GM10266 (cell line): Measurements from ENCODE around the gene CLDN6.

Experiments used
- DNase-seq: peaks from one replicate; pipeline ENCODE4 v3.0.0; 2012; ENCODE audit errors: extremely low spot score
- TF ChIP-seq, protein P1 (sequence below): IDR thresholded peaks from 2 replicates; pipeline ENCODE4 v1.5.1; 2012; ENCODE audit warnings: mild to moderate bottlenecking, low read depth; ENCODE audit not compliant: control insufficient read depth, insufficient read depth; ENCODE audit errors: missing control alignments

Gene CLDN6

DNA sequence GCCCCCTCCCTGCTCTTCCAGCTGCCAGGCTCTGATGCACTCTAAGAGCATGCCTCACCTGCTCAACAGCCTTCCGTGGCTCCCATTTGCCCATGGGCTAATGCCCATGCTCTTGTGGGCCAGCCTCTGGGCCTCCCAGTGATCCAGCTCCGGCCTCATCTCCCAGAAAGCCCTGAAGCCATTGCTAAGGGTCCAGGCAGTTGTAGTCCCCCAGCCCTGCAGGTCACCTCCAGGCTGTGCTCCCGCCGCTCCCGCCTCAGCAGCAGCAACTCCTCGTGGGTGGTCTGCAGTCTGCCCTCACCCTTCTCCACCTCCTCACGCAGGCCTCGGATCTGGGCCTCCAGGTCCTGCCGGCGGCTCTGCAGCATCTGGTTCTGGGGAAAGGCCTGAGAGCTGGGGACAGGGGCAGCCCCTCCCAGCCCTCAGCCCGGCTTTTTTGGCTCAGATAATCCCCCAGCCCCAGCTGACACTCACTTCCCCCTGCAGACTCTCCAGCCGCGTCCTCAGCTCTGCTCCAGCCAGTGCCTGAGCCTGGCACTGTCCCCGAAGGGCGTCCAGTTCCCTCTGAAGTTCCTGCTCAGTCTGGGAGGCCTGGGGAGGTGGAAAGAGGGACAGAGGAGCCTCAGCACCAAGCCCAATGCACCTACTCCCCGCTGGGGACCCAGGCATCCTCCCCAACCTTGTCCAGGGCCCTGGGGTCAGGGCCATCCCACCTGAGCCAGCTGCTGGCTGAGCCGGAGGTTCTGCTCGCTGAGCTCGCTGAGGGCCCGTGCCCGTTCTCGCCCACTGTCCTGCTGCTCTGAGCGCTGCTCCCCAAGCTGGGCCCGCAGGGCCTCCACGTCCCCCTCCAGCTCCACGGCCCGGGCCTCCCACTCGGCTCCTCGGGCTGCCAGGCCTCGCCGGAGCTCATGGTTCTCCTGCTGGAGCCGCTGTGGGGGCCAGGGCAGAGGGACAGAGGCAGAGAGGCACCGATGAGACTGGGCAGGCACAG lies 12.5 kb upstream of the CLDN6 start:
- DNase-seq: no peak
- TF ChIP-seq, protein P1, sequence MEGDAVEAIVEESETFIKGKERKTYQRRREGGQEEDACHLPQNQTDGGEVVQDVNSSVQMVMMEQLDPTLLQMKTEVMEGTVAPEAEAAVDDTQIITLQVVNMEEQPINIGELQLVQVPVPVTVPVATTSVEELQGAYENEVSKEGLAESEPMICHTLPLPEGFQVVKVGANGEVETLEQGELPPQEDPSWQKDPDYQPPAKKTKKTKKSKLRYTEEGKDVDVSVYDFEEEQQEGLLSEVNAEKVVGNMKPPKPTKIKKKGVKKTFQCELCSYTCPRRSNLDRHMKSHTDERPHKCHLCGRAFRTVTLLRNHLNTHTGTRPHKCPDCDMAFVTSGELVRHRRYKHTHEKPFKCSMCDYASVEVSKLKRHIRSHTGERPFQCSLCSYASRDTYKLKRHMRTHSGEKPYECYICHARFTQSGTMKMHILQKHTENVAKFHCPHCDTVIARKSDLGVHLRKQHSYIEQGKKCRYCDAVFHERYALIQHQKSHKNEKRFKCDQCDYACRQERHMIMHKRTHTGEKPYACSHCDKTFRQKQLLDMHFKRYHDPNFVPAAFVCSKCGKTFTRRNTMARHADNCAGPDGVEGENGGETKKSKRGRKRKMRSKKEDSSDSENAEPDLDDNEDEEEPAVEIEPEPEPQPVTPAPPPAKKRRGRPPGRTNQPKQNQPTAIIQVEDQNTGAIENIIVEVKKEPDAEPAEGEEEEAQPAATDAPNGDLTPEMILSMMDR: no peak

DNA sequence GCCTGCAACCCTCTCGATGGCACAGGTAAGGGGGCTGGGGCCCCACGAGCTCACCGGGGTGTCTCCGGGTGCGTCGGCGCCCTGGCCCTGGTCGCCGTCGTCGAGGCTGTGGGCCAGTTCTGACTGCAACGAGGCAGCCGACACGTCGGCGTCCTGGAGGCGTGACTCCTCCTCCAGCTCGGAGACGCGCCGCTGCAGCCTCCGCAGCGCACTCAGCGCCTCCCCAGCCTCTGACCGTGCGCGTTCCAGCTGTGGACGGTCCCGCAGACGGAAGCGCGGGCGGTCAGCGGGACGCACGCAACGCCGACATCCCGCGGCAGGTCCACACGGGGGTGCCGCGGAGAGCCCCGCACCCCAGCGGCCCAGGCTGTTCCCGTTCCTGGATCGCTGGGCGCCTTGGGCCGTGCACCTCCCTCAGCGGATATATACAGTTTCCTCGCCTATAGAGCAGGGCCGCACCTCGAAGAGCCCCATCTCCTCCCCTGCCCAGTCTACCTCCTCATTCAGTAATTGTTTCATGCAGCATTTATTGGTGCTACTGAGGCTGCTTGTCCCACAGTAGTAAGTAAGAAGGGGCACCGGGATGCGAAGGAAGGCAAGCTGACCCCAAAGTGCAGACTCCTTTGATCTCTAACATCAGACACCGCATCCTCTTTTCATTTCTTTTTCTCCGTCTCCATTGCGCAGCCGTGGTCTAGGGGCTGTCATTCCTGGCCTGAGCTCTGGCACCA lies 11.7 kb upstream of the CLDN6 start:
- no peak for DNase-seq
- TF ChIP-seq, protein P1: no peak

DNA sequence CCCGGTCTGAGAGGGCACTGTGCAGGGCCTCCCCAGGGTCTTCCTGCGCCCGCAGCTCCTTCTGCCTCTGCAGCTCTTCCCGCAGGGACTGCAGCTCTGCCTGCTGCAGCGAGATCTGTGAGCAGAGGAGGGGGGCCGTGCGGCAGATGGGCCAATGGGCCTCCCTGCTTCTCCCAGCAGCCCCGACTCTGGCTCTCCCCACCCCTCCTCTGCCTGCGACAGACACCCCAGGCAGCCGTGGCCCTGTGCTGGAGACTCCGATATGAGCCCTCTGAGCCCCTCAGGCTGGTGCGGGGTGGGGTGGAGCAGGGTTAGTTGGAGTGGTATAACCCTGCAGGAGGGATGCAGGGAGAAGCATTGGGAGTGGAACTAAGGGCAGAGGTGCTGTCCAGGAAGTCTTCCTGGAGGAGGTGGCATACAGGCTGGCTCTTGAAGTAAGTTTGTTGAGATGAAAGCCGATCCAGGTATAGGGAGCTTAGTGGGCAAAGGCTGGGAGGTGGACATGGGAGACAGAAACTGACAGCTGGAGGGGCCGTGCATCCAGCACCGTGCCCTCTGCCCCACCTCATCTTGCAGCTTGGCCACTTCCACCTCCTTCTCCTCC lies 10.8 kb upstream of the CLDN6 start:
- TF ChIP-seq, protein P1: no peak

DNA sequence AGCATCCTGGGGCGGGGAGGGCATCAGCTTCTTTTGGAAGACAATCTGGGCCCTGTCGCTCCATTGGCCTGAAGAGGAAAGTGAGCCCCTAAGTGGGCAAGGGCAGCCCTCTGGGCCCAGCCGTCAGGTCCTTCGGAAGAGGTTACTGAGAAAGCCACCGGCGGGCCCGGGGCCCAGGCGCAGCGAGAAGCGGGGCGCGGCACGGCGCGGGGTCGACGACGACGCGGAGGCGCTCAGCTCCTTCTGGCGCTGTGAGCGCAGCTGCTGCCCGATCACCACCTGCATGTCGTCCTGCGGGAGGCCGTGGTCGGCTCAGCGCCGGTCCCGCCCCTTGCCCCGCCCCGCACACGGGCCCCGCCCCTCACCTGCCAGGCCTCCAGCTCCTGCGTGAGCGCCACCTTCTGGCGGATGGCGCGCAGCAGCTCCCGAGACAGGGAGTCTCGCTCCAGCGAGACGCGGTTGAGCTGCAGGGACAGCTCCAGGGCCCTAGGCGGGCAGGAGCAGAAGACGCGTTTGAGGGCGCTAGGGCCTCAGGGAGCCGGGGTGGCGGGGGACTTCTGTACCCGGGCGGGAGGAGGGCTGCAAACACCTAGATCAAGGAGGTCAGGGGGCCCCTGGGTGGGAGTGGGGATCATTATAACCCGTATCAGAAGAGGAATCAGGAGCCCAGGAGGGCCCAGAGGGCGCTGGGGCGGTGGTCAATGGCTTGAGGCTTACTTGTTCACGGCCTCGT lies 10.2 kb upstream of the CLDN6 start:
- TF ChIP-seq, protein P1: peak; percentile 94
- DNase-seq: peak; percentile 96

More for the DNA sequence above, 10.8 kb upstream of the CLDN6 start:
- no peak for DNase-seq

DNA sequence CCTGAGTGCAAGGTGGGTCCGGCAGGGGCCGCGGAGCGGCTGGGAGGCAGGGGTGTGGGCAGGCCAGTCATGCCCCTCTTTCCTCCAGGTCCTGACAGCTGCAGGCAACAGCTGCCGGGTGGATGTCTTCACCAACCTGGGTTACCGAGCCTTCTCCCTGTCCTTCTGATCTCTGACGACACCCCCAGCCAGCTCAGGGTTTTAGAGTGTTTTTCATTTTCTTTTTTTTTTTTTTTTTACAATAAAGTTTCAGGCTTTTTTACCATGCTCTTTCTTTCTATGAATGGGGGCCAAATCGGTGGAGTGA lies 9.5 kb upstream of the CLDN6 start:
- no peak for DNase-seq
- TF ChIP-seq, protein P1: no peak

DNA sequence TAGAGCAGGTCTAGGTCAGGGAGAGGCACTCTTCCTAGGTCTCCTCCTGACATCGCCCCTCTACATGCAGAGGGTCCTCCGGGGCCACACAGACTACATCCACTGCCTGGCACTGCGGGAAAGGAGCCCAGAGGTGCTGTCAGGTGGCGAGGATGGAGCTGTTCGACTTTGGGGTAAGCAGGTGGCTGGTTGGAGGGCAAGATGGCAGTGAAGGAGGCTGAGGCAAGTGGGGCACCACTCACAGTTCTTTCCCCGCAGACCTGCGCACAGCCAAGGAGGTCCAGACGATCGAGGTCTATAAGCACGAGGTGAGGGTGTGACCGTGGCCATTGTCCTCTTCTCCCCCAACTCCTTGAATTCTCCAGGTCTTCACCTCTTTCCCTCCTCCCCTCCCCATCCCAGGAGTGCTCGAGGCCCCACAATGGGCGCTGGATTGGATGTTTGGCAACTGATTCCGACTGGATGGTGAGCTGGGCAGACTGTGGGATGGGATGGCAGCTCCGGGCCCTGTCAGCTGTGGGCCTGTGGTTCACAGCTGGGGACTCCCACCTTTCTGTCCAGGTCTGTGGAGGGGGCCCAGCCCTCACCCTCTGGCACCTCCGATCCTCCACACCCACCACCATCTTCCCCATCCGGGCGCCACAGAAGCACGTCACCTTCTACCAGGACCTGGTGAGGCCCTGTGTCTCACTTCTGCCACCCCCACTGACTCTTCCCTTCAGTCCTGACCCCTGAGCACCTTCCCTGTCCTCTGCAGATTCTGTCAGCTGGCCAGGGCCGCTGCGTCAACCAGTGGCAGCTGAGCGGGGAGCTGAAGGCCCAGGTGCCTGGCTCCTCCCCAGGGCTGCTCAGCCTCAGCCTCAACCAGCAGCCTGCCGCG lies 8.9 kb upstream of the CLDN6 start:
- DNase-seq: no peak
- TF ChIP-seq, protein P1: no peak
